GM15510 (cell line): ENCODE measurements around the gene COG1.

Experiments used
- POLR2A ChIP-seq: IDR thresholded peaks from 3 replicates; pipeline ENCODE4 v1.6.1; 2011; ENCODE audit warnings: borderline replicate concordance; ENCODE audit not compliant: insufficient read length; ENCODE audit errors: extremely low read depth

The COG1 gene

GRCh38 chr17:73256220-73256619 is 63.4 kb downstream of the COG1 start:
- TF ChIP-seq POLR2A = no peak

- no peak for TF ChIP-seq POLR2A
Measured at GRCh38 chr17:73257516-73257915, 64.7 kb downstream of the COG1 start.
